Measurements from ENCODE around the gene ASTN2. TPM values are rescaled to one million over a fixed set of nuclear protein-coding genes. Genes with fewer than 3 reads are reported as not detected.

ASTN2 gene
- total and polyA plus RNA-seq, 9 of the 15 experiments (the other 6 are each of a cell fraction or from before 2014, with no cell fraction given), result 0.56 to 3.5 (median 1.9) TPM

DNA sequence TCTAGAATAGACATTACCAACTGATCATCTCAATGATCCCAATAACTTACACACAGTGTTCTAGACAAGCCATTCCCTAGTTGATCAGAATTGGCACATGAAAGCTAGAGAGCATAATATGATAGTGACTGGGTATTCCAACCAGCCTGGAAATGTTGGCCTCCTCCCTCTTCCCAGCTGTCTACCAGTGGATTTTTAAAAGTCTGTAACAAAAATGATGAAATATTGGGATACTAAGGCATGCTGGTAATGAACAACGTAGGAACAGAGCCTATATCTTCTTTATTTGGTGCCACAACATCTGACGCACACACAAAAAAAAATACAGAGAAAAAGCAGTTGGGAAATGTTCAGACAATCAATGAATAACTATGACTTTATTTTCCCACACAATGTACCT is 692.9 kb downstream of the ASTN2 start:
- Histone ChIP-seq H3K9me1 (ENCODE audit: control insufficient read depth, insufficient read depth, low read length) (no peaks in the 10 kb centered on the region), H2AFZ (ENCODE audit: low read depth, low read length) (no peak overlapping the region), H3K4me3 (no peak overlapping the region), H3K36me3 (ENCODE audit: control insufficient read depth, insufficient read depth, low read length) (no peaks in the 10 kb centered on the region), H3K4me2 (ENCODE audit: insufficient read depth, low read length) (no peak overlapping the region), H3K27ac (ENCODE audit: extremely low read depth, low read depth, low read length) (no peak overlapping the region), H3K79me2 (ENCODE audit: control insufficient read depth, insufficient read depth, low read length) (no peaks in the 10 kb centered on the region), H3K9me3 (replicated peaks; ENCODE audit: control insufficient read depth, insufficient read depth, low read depth, low read length) (no peaks in the 10 kb centered on the region), H3K4me1 (replicated peaks in 1 of 2; ENCODE audit: control insufficient read depth in 2 of 2, insufficient read depth in 2 of 2, low read length in 2 of 2) (no peaks in the 10 kb centered on the region), H3K27me3 (ENCODE audit: control insufficient read depth in 2 of 2, insufficient read depth in 2 of 2, low read length in 2 of 2) (peaks cover 0 to 7% of the 10 kb centered on the region in 2 experiments; a peak in 2 of 5 replicates), H3K9ac (ENCODE audit: insufficient read depth in 1 of 2, low read depth in 2 of 2, low read length in 2 of 2) (no peak overlapping the region), H4K20me1 (replicated peaks; ENCODE audit: control insufficient read depth, insufficient read depth, low read length) (no peaks in the 10 kb centered on the region)
- WGBS (ENCODE audit: insufficient coverage, low coverage, missing lambda C conversion rate), result 0% methylated on average over 2 of the region's 2 CpGs
- TF ChIP-seq, protein P1, sequence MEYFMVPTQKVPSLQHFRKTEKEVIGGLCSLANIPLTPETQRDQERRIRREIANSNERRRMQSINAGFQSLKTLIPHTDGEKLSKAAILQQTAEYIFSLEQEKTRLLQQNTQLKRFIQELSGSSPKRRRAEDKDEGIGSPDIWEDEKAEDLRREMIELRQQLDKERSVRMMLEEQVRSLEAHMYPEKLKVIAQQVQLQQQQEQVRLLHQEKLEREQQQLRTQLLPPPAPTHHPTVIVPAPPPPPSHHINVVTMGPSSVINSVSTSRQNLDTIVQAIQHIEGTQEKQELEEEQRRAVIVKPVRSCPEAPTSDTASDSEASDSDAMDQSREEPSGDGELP (CRISPR knock-in tag; IDR thresholded peaks at IDR 0.05; ENCODE audit: borderline replicate concordance), result no peak
- TF ChIP-seq ZNF134 (CRISPR knock-in tag; conservative IDR thresholded peaks at IDR 0.05) (no peak), SAP30 (IDR thresholded peaks at IDR 0.05; ENCODE audit: borderline replicate concordance, insufficient read depth, low read depth, low read length, poor library complexity, severe bottlenecking) (no peak), ZNF347 (CRISPR knock-in tag; IDR thresholded peaks at IDR 0.05; ENCODE audit: low read depth) (no peak), CTBP1 (IDR thresholded peaks at IDR 0.05; ENCODE audit: borderline replicate concordance) (no peak), ATF4 (CRISPR knock-in tag; IDR thresholded peaks at IDR 0.05) (no peak), BRCA1 (IDR thresholded peaks at IDR 0.05) (no peak), BRCA1 (CRISPR knock-in tag; IDR thresholded peaks at IDR 0.05) (no peak), MYNN (IDR thresholded peaks at IDR 0.05) (no peak), MYNN (CRISPR knock-in tag; IDR thresholded peaks at IDR 0.05) (no peak), ZNF830 (CRISPR knock-in tag; IDR thresholded peaks at IDR 0.05) (no peak), ZSCAN32 (CRISPR knock-in tag; IDR thresholded peaks at IDR 0.05) (no peak)
- TF ChIP-seq, protein P2, sequence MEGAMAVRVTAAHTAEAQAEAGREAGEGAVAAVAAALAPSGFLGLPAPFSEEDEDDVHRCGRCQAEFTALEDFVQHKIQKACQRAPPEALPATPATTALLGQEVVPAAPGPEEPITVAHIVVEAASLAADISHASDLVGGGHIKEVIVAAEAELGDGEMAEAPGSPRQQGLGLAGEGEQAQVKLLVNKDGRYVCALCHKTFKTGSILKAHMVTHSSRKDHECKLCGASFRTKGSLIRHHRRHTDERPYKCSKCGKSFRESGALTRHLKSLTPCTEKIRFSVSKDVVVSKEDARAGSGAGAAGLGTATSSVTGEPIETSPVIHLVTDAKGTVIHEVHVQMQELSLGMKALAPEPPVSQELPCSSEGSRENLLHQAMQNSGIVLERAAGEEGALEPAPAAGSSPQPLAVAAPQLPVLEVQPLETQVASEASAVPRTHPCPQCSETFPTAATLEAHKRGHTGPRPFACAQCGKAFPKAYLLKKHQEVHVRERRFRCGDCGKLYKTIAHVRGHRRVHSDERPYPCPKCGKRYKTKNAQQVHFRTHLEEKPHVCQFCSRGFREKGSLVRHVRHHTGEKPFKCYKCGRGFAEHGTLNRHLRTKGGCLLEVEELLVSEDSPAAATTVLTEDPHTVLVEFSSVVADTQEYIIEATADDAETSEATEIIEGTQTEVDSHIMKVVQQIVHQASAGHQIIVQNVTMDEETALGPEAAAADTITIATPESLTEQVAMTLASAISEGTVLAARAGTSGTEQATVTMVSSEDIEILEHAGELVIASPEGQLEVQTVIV (CRISPR knock-in tag; IDR thresholded peaks at IDR 0.05; ENCODE audit: borderline replicate concordance), result no peak
- no peak for ATAC-seq
- intact Hi-C loops (cut with micrococcal nuclease), result no loop called here
- ChIA-PET POLR2A (interaction anchor here (0.5 to 0.9 kb wide), 2 partner anchors 12 to 271 kb away, joined by 3 read pairs; no protein-coding TSS in a partner anchor), CTCF (ENCODE audit: low intra/inter-chr PET ratio) (no interaction called here)
- DNase-seq (ENCODE audit: extremely low read depth in 1 of 4, low spot score in 3 of 4), result no peak
- in situ Hi-C loops (cut with MboI), result no loop called here
- FAIRE-seq, result no peak
- BruUV-seq (replicated peaks), result no TSS peak

Data from K562 (cell line).